Uterus (tissue), 4 donors: ENCODE results near the gene OPRL1. TPM values are rescaled to one million over a fixed set of nuclear protein-coding genes. Genes with fewer than 3 reads are reported as not detected.

Source experiments
- DNase-seq, 2 donors: peaks; one replicate each; pipeline ENCODE4 v3.0.0-alpha.2; 2019 to 2020
- H3K27ac ChIP-seq, 2 donors: fragments of 200-600 bp; sonication (generic); 1 replicate in 1 of 2; 2 replicates in 1 of 2; pipeline ENCODE4 v1.5.1; 2016 to 2018
- H3K27me3 ChIP-seq, 2 donors: fragments of 200-600 bp; sonication (generic); one replicate each; pipeline ENCODE4 v1.5.1; 2018 to 2019; ENCODE audit warnings: control low read depth in 1 of 2
- H3K36me3 ChIP-seq, 2 donors: fragments of 200-600 bp; sonication (generic); one replicate each; pipeline ENCODE4 v1.5.1; 2019; ENCODE audit warnings: control low read depth in 1 of 2
- H3K4me1 ChIP-seq, 2 donors: fragments of 200-600 bp; sonication (generic); one replicate each; pipeline ENCODE4 v1.5.1; 2018 to 2019; ENCODE audit warnings: control low read depth in 1 of 2
- H3K4me3 ChIP-seq, 2 donors: fragments of 200-600 bp; sonication (generic); 1 replicate in 1 of 2; 2 replicates in 1 of 2; pipeline ENCODE4 v1.5.1; 2018 to 2019; ENCODE audit warnings: mild to moderate bottlenecking in 1 of 2
- H3K9me3 ChIP-seq, 2 donors: fragments of 200-600 bp; sonication (generic); one replicate each; pipeline ENCODE4 v1.5.1; 2019; ENCODE audit warnings: control low read depth in 1 of 2
- CTCF ChIP-seq, 4 experiments: fragments of 200-600 bp in 2 of 4; fragments of 450-650 bp in 2 of 4; sonication (generic) in 2 of 4; IDR thresholded peaks; one replicate each; pipeline ENCODE4 v1.5.1; 2016 to 2019; ENCODE audit warnings: antibody characterized with exemption in 4 of 4, mild to moderate bottlenecking in 2 of 4, moderate library complexity in 1 of 4
- POLR2A ChIP-seq, 2 donors: fragments of 450-650 bp; IDR thresholded peaks; one replicate each; pipeline ENCODE4 v1.6.1; 2016; ENCODE audit warnings: antibody characterized with exemption in 2 of 2, mild to moderate bottlenecking in 1 of 2, moderate library complexity in 1 of 2
- intact Hi-C: fragments of 100-400 bp; cut with DNase I; formaldehyde crosslinking; loops from one replicate; pipeline ENCODE4 v1.15.1; 2023; ENCODE audit warnings: low total_unique reads
- total RNA-seq, 4 donors: library from RNA; depleted of rRNA in 3 of 4; stranded (reverse); fragments of >200 nt in 3 of 4; gene quantifications; one replicate each; pipeline versions ENCODE4 v1.1.0 to v1.2.4, GENCODE V29; 2014 to 2023
- donor health status: DM: yes; HTN: yes; CAD: no.

OPRL1 gene
- total RNA-seq, 4 donors from 2014 or later: 0.51 to 1.9 (median 0.64) TPM; not detected in 1

GRCh38 chr20:64100946-64101688 lies 21.2 kb downstream of the OPRL1 start:
- no peak overlapping the region for H3K27ac ChIP-seq
- peaks cover 4 to 15% of the 10 kb centered on the region in 2 donors for H3K27me3 ChIP-seq
- H3K36me3 ChIP-seq: no peaks in the 10 kb centered on the region
- intact Hi-C loops: no loop called here
- no peaks in the 10 kb centered on the region for H3K9me3 ChIP-seq
- peaks cover 0 to 6% of the 10 kb centered on the region in 2 donors for H3K4me1 ChIP-seq
- no peak overlapping the region for H3K4me3 ChIP-seq
- no peak for TF ChIP-seq CTCF (IDR thresholded peaks at IDR 0.05)
- no peak for TF ChIP-seq POLR2A (IDR thresholded peaks at IDR 0.05)
- no peak for DNase-seq

- Histone ChIP-seq H3K27ac (no peak overlapping the region), H3K36me3 (no peaks in the 10 kb centered on the region), H3K9me3 (no peaks in the 10 kb centered on the region), H3K27me3 (peaks cover 4 to 15% of the 10 kb centered on the region in 2 donors), H3K4me1 (peaks cover 0 to 6% of the 10 kb centered on the region in 2 donors), H3K4me3 (no peak overlapping the region)
- intact Hi-C loops: no loop called here
- peak in 1 of 4 experiments; percentile 37 for TF ChIP-seq CTCF (IDR thresholded peaks at IDR 0.05)
- no peak for TF ChIP-seq POLR2A (IDR thresholded peaks at IDR 0.05)
- DNase-seq: no peak
Measured at GRCh38 chr20:64101731-64102621, 22.1 kb downstream of the OPRL1 start.

- Histone ChIP-seq H3K27ac (no peak overlapping the region), H3K4me1 (peaks cover 0 to 6% of the 10 kb centered on the region in 2 donors), H3K4me3 (no peak overlapping the region), H3K36me3 (no peaks in the 10 kb centered on the region), H3K27me3 (peaks cover 4 to 15% of the 10 kb centered on the region in 2 donors), H3K9me3 (no peaks in the 10 kb centered on the region)
- DNase-seq: no peak
- TF ChIP-seq POLR2A (IDR thresholded peaks at IDR 0.05) (no peak), CTCF (IDR thresholded peaks at IDR 0.05) (no peak)
- intact Hi-C loops: no loop called here
Measured at GRCh38 chr20:64102647-64103354, 22.9 kb downstream of the OPRL1 start.

GRCh38 chr20:64103871-64104666 lies 24.2 kb downstream of the OPRL1 start:
- no peak for DNase-seq
- peaks cover 4 to 15% of the 10 kb centered on the region in 2 donors for H3K27me3 ChIP-seq
- H3K4me1 ChIP-seq: peaks cover 0 to 6% of the 10 kb centered on the region in 2 donors
- no peaks in the 10 kb centered on the region for H3K9me3 ChIP-seq
- TF ChIP-seq CTCF (IDR thresholded peaks at IDR 0.05): no peak
- no peak for TF ChIP-seq POLR2A (IDR thresholded peaks at IDR 0.05)
- H3K4me3 ChIP-seq: no peak overlapping the region
- intact Hi-C loops: no loop called here
- H3K36me3 ChIP-seq: no peaks in the 10 kb centered on the region
- no peak overlapping the region for H3K27ac ChIP-seq
